ENCODE results near the gene FMNL3. TPM values are rescaled to one million over a fixed set of nuclear protein-coding genes. Genes with fewer than 3 reads are reported as not detected.

Gene FMNL3
- total RNA-seq, 1 donor from 2014 or later = 11.0 TPM

- no peak for TF ChIP-seq POLR2AphosphoS5 (IDR thresholded peaks at IDR 0.05; ENCODE audit: insufficient read depth in 1 of 2, low read depth in 1 of 2)
- TF ChIP-seq CTCF (IDR thresholded peaks at IDR 0.05) = no peak
- TF ChIP-seq POLR2A (IDR thresholded peaks at IDR 0.05) = no peak
These were observed 61.8 kb downstream of the FMNL3 start for GRCh38 chr12:49645146-49646039.

GRCh38 chr12:49644620-49644994, 62.6 kb downstream of the FMNL3 start:
- peaks cover 0 to 31% of the 10 kb centered on the region in 2 donors for H3K36me3 ChIP-seq
- TF ChIP-seq CTCF (IDR thresholded peaks at IDR 0.05) (peak; percentile 89 to 94 (median 94)), POLR2A (IDR thresholded peaks at IDR 0.05) (no peak), POLR2AphosphoS5 (IDR thresholded peaks at IDR 0.05; ENCODE audit: insufficient read depth in 1 of 2, low read depth in 1 of 2) (peak in 1 of 2 donors; percentile 8)
- intact Hi-C loops (cut with DNase I) = no loop called here
- H3K4me1 ChIP-seq = no peaks in the 10 kb centered on the region
- no peak overlapping the region for H3K4me3 ChIP-seq
- H3K27me3 ChIP-seq = no peaks in the 10 kb centered on the region
- H3K9me3 ChIP-seq = no peaks in the 10 kb centered on the region
- no peak for DNase-seq (ENCODE audit: extremely low spot score in 2 of 2)
- peak overlapping the region; percentile 42 for H3K27ac ChIP-seq

More at GRCh38 chr12:49645146-49646039, 61.8 kb downstream of the FMNL3 start:
- intact Hi-C loops (cut with DNase I) = loop anchor here (2.0 kb wide), 1 partner anchor 61 kb away; the partner anchor contains the start of gene FMNL3
- Histone ChIP-seq H3K4me3 (no peak overlapping the region), H3K9me3 (no peaks in the 10 kb centered on the region), H3K27me3 (no peaks in the 10 kb centered on the region), H3K27ac (no peak overlapping the region), H3K36me3 (peaks cover 0 to 33% of the 10 kb centered on the region in 2 donors), H3K4me1 (no peaks in the 10 kb centered on the region)
- no peak for DNase-seq (ENCODE audit: extremely low spot score in 2 of 2)

GRCh38 chr12:49643961-49644619, 63.1 kb downstream of the FMNL3 start:
- Histone ChIP-seq H3K27ac (peak overlapping the region; percentile 42), H3K4me3 (no peak overlapping the region), H3K9me3 (no peaks in the 10 kb centered on the region), H3K4me1 (no peaks in the 10 kb centered on the region), H3K27me3 (no peaks in the 10 kb centered on the region), H3K36me3 (peaks cover 0 to 31% of the 10 kb centered on the region in 2 donors)
- intact Hi-C loops (cut with DNase I) = no loop called here
- DNase-seq (ENCODE audit: extremely low spot score in 2 of 2) = no peak
- TF ChIP-seq POLR2AphosphoS5 (IDR thresholded peaks at IDR 0.05; ENCODE audit: insufficient read depth in 1 of 2, low read depth in 1 of 2) (peak in 1 of 2 donors; percentile 40), POLR2A (IDR thresholded peaks at IDR 0.05) (no peak)

GRCh38 chr12:49643135-49643534, 64.1 kb downstream of the FMNL3 start:
- Histone ChIP-seq H3K9me3 (no peaks in the 10 kb centered on the region), H3K27ac (no peak overlapping the region), H3K4me3 (no peak overlapping the region), H3K27me3 (no peaks in the 10 kb centered on the region), H3K4me1 (no peaks in the 10 kb centered on the region), H3K36me3 (peaks cover 0 to 26% of the 10 kb centered on the region in 2 donors)
- no peak for TF ChIP-seq POLR2AphosphoS5 (IDR thresholded peaks at IDR 0.05; ENCODE audit: insufficient read depth in 1 of 2, low read depth in 1 of 2)
- no peak for TF ChIP-seq CTCF (IDR thresholded peaks at IDR 0.05)
- DNase-seq (ENCODE audit: extremely low spot score in 2 of 2) = no peak
- intact Hi-C loops (cut with DNase I) = no loop called here

- H3K27ac ChIP-seq = no peak overlapping the region
- TF ChIP-seq POLR2A (IDR thresholded peaks at IDR 0.05) = no peak
- TF ChIP-seq CTCF (IDR thresholded peaks at IDR 0.05) = no peak
- no peak for TF ChIP-seq POLR2AphosphoS5 (IDR thresholded peaks at IDR 0.05; ENCODE audit: insufficient read depth in 1 of 2, low read depth in 1 of 2)
- H3K36me3 ChIP-seq = peaks cover 0 to 32% of the 10 kb centered on the region in 2 donors
- H3K27me3 ChIP-seq = no peaks in the 10 kb centered on the region
- peaks cover 4% of the 10 kb centered on the region for H3K4me1 ChIP-seq
- intact Hi-C loops (cut with DNase I) = no loop called here
- no peak for DNase-seq (ENCODE audit: extremely low spot score in 2 of 2)
- no peak overlapping the region for H3K4me3 ChIP-seq
- no peaks in the 10 kb centered on the region for H3K9me3 ChIP-seq
These were observed 64.8 kb downstream of the FMNL3 start for GRCh38 chr12:49642370-49642802.

Data from vagina (tissue), 2 donors.